Neural progenitor cell (in vitro differentiated cells): ENCODE results near the gene PTPRG. TPM values are rescaled to one million over a fixed set of nuclear protein-coding genes. Genes with fewer than 3 reads are reported as not detected.

Experiments
- DNase-seq: peaks from one replicate; pipeline ENCODE4 v3.0.0-alpha.2; 2016; ENCODE audit warnings: low spot score
- H2AFZ ChIP-seq: fragments of 200-600 bp; sonication (generic); replicated peaks from 2 replicates; pipeline ENCODE4 v1.6.1; 2016; ENCODE audit warnings: antibody characterized with exemption
- H3F3A ChIP-seq: fragments of 200-600 bp; sonication (generic); 2 replicates; pipeline ENCODE4 v1.6.1; 2016; ENCODE audit warnings: antibody characterized with exemption, low read depth
- H3K27ac ChIP-seq: fragments of 200-600 bp; sonication (generic); 2 replicates; pipeline ENCODE4 v1.5.1; 2016; ENCODE audit warnings: mild to moderate bottlenecking
- H3K27me3 ChIP-seq: fragments of 200-600 bp; sonication (generic); 2 replicates; pipeline ENCODE4 v1.6.1; 2016; ENCODE audit warnings: mild to moderate bottlenecking, moderate library complexity
- H3K36me3 ChIP-seq: fragments of 200-600 bp; sonication (generic); 2 replicates; pipeline ENCODE4 v1.5.1; 2016
- H3K4me1 ChIP-seq: fragments of 200-600 bp; sonication (generic); 2 replicates; pipeline ENCODE4 v1.6.1; 2016; ENCODE audit warnings: mixed run types
- H3K4me2 ChIP-seq: fragments of 200-600 bp; sonication (generic); 2 replicates; pipeline ENCODE4 v1.6.1; 2016
- H3K4me3 ChIP-seq: fragments of 200-600 bp; sonication (generic); 2 replicates; pipeline ENCODE4 v1.5.1; 2016
- H3K79me2 ChIP-seq: fragments of 200-600 bp; sonication (generic); 2 replicates; pipeline ENCODE4 v1.6.1; 2016; ENCODE audit warnings: low read depth
- H3K9ac ChIP-seq: fragments of 200-600 bp; sonication (generic); 2 replicates; pipeline ENCODE4 v1.6.1; 2016
- H3K9me3 ChIP-seq: fragments of 200-600 bp; sonication (generic); 2 replicates; pipeline ENCODE4 v1.5.1; 2016; ENCODE audit warnings: low read depth
- H4K20me1 ChIP-seq: fragments of 200-600 bp; sonication (generic); 2 replicates; pipeline ENCODE4 v1.6.1; 2016; ENCODE audit warnings: low read depth
- H3K27ac Mint-ChIP-seq: 3 replicates; pipeline ENCODE4 v1.8.0; 2021; ENCODE audit warnings: mixed read lengths
- H3K27me3 Mint-ChIP-seq: 2 replicates; pipeline ENCODE4 v1.8.0; 2022; ENCODE audit warnings: low read depth, mild to moderate bottlenecking, inconsistent platforms, moderate library complexity, mixed read lengths; ENCODE audit not compliant: insufficient read depth
- H3K36me3 Mint-ChIP-seq: 3 replicates; pipeline ENCODE4 v1.8.0; 2021; ENCODE audit warnings: mixed read lengths
- H3K4me1 Mint-ChIP-seq: 3 replicates; pipeline ENCODE4 v1.8.0; 2021; ENCODE audit warnings: mixed read lengths
- H3K4me3 Mint-ChIP-seq: 3 replicates; pipeline ENCODE4 v1.8.0; 2021; ENCODE audit warnings: mild to moderate bottlenecking, moderate library complexity, mixed read lengths
- H3K9me3 Mint-ChIP-seq: 3 replicates; pipeline ENCODE4 v1.8.0; 2020; ENCODE audit warnings: mixed read lengths
- EZH2 ChIP-seq: fragments of 200-600 bp; sonication (generic); IDR thresholded peaks from 2 replicates; pipeline ENCODE4 v1.6.1; 2017; ENCODE audit warnings: antibody characterized with exemption, mild to moderate bottlenecking, moderate library complexity
- EZH2phosphoT487 ChIP-seq: fragments of 200-600 bp; sonication (generic); IDR thresholded peaks from 2 replicates; pipeline ENCODE4 v1.6.1; 2017; ENCODE audit warnings: antibody characterized with exemption
- total RNA-seq: library from RNA; depleted of rRNA; stranded (reverse); fragments of >200 nt; gene quantifications from 2 replicates; pipeline ENCODE4 v1.2.3, GENCODE V29; 2015; ENCODE audit warnings: low replicate concordance
- TF ChIP-seq, protein P1 (sequence below): fragments of 200-600 bp; sonication (generic); IDR thresholded peaks from 2 replicates; pipeline ENCODE4 v1.5.1; 2017; ENCODE audit warnings: antibody characterized with exemption, mild to moderate bottlenecking

The PTPRG gene
- total RNA-seq, 1 donor from 2014 or later, result 65.3 TPM

GRCh38 chr3:61796911-61797310 is 235.5 kb downstream of the PTPRG start:
- peaks cover 81% of the 10 kb centered on the region for H3K79me2 ChIP-seq
- no peaks in the 10 kb centered on the region for H3K9me3 ChIP-seq
- Mint-ChIP-seq H3K27ac (no peak overlapping the region), H3K9me3 (no peaks in the 10 kb centered on the region), H3K4me1 (peaks cover 19% of the 10 kb centered on the region), H3K4me3 (no peak overlapping the region), H3K27me3 (peaks cover 2% of the 10 kb centered on the region), H3K36me3 (peaks cover 4% of the 10 kb centered on the region)
- DNase-seq, result no peak
- no peak overlapping the region for H3K4me3 ChIP-seq
- H3K4me2 ChIP-seq, result no peak overlapping the region
- no peak overlapping the region for H3K27ac ChIP-seq
- no peak overlapping the region for H3K9ac ChIP-seq
- H3K4me1 ChIP-seq, result peaks cover 9% of the 10 kb centered on the region
- H2AFZ ChIP-seq, result no peak overlapping the region
- H3K27me3 ChIP-seq, result no peaks in the 10 kb centered on the region
- H4K20me1 ChIP-seq, result peaks cover 71% of the 10 kb centered on the region
- no peaks in the 10 kb centered on the region for H3F3A ChIP-seq
- H3K36me3 ChIP-seq, result no peaks in the 10 kb centered on the region
- no peak for TF ChIP-seq EZH2phosphoT487
- no peak for TF ChIP-seq EZH2
- TF ChIP-seq, protein P1, sequence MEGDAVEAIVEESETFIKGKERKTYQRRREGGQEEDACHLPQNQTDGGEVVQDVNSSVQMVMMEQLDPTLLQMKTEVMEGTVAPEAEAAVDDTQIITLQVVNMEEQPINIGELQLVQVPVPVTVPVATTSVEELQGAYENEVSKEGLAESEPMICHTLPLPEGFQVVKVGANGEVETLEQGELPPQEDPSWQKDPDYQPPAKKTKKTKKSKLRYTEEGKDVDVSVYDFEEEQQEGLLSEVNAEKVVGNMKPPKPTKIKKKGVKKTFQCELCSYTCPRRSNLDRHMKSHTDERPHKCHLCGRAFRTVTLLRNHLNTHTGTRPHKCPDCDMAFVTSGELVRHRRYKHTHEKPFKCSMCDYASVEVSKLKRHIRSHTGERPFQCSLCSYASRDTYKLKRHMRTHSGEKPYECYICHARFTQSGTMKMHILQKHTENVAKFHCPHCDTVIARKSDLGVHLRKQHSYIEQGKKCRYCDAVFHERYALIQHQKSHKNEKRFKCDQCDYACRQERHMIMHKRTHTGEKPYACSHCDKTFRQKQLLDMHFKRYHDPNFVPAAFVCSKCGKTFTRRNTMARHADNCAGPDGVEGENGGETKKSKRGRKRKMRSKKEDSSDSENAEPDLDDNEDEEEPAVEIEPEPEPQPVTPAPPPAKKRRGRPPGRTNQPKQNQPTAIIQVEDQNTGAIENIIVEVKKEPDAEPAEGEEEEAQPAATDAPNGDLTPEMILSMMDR, result no peak

DNA sequence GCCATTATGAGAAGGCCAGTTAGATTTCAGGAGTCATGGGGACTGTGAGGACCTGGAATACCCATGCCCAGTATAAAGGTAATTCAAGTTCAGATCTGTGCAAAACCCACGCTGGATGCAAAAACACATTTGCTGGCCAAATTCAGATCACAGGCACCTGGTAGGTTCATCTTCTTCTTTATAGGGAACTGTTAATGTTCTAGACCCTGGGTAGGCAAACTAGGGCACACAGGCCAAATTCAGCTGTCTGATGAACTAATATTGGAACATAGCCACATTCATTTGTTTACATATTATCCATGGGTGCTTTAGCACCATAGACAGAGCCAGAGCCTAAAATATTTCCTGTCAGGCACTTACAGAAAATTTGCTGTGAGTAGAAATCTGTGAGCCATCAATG is 241.4 kb downstream of the PTPRG start:
- TF ChIP-seq EZH2 (no peak), EZH2phosphoT487 (no peak)
- TF ChIP-seq, protein P1, result no peak
- H3K36me3 ChIP-seq, result no peaks in the 10 kb centered on the region
- H3K79me2 ChIP-seq, result peaks cover 81% of the 10 kb centered on the region
- peaks cover 2% of the 10 kb centered on the region for H3K27me3 Mint-ChIP-seq
- peaks cover 36% of the 10 kb centered on the region for H3K4me1 Mint-ChIP-seq
- peaks cover 4% of the 10 kb centered on the region for H3K36me3 Mint-ChIP-seq
- no peak overlapping the region for H3K9ac ChIP-seq
- no peaks in the 10 kb centered on the region for H3K9me3 ChIP-seq
- H3K27ac Mint-ChIP-seq, result no peak overlapping the region
- no peak for DNase-seq
- H4K20me1 ChIP-seq, result peaks cover 66% of the 10 kb centered on the region
- H3F3A ChIP-seq, result no peaks in the 10 kb centered on the region
- no peaks in the 10 kb centered on the region for H3K27me3 ChIP-seq
- H3K4me2 ChIP-seq, result no peak overlapping the region
- no peak overlapping the region for H3K4me3 ChIP-seq
- no peaks in the 10 kb centered on the region for H3K9me3 Mint-ChIP-seq
- peaks cover 33% of the 10 kb centered on the region for H3K4me1 ChIP-seq
- no peak overlapping the region for H3K27ac ChIP-seq
- no peak overlapping the region for H3K4me3 Mint-ChIP-seq
- no peak overlapping the region for H2AFZ ChIP-seq

GRCh38 chr3:61803983-61804382 is 242.6 kb downstream of the PTPRG start:
- no peaks in the 10 kb centered on the region for H3F3A ChIP-seq
- no peak overlapping the region for H3K27ac ChIP-seq
- no peaks in the 10 kb centered on the region for H3K36me3 ChIP-seq
- Mint-ChIP-seq H3K27me3 (peaks cover 2% of the 10 kb centered on the region), H3K9me3 (no peaks in the 10 kb centered on the region), H3K4me3 (no peak overlapping the region), H3K27ac (no peak overlapping the region), H3K36me3 (peaks cover 4% of the 10 kb centered on the region), H3K4me1 (peaks cover 47% of the 10 kb centered on the region)
- H3K4me1 ChIP-seq, result peaks cover 42% of the 10 kb centered on the region
- H2AFZ ChIP-seq, result no peak overlapping the region
- no peaks in the 10 kb centered on the region for H3K27me3 ChIP-seq
- DNase-seq, result no peak
- H3K4me2 ChIP-seq, result no peak overlapping the region
- no peaks in the 10 kb centered on the region for H3K9me3 ChIP-seq
- no peak overlapping the region for H3K4me3 ChIP-seq
- TF ChIP-seq EZH2 (no peak), EZH2phosphoT487 (no peak)
- TF ChIP-seq, protein P1, result no peak
- H4K20me1 ChIP-seq, result peaks cover 67% of the 10 kb centered on the region
- no peak overlapping the region for H3K9ac ChIP-seq
- peaks cover 83% of the 10 kb centered on the region for H3K79me2 ChIP-seq
